ENCODE data around the gene CCNK.
A peak's percentile ranks its signal among the peaks of the same experiment; 100 is the strongest.

CCNK gene

GRCh38 chr14:99524804-99525698, 43.8 kb downstream of the CCNK start:
- peak; percentile 46 for TF ChIP-seq CTCF (IDR thresholded peaks at IDR 0.05; ENCODE audit: low read depth, low read length)
- DNase-seq (ENCODE audit: extremely low read depth, low read depth): no peak

- DNase-seq (ENCODE audit: extremely low read depth, low read depth): no peak
- no peak for TF ChIP-seq CTCF (IDR thresholded peaks at IDR 0.05; ENCODE audit: low read depth, low read length)
These were observed 44.5 kb downstream of the CCNK start for GRCh38 chr14:99525699-99526080.

- DNase-seq (ENCODE audit: extremely low read depth, low read depth): no peak
- TF ChIP-seq CTCF (IDR thresholded peaks at IDR 0.05; ENCODE audit: low read depth, low read length): no peak
These were observed 45.8 kb downstream of the CCNK start for GRCh38 chr14:99527026-99527425.

GRCh38 chr14:99527427-99528076, 46.3 kb downstream of the CCNK start:
- TF ChIP-seq CTCF (IDR thresholded peaks at IDR 0.05; ENCODE audit: low read depth, low read length): no peak

GRCh38 chr14:99529899-99530298, 48.7 kb downstream of the CCNK start:
- DNase-seq (ENCODE audit: extremely low read depth, low read depth): no peak

More at GRCh38 chr14:99527427-99528076, 46.3 kb downstream of the CCNK start:
- no peak for DNase-seq (ENCODE audit: extremely low read depth, low read depth)

GRCh38 chr14:99530407-99531155, 49.4 kb downstream of the CCNK start:
- TF ChIP-seq CTCF (IDR thresholded peaks at IDR 0.05; ENCODE audit: low read depth, low read length): no peak
- DNase-seq (ENCODE audit: extremely low read depth, low read depth): no peak

More at GRCh38 chr14:99529899-99530298, 48.7 kb downstream of the CCNK start:
- TF ChIP-seq CTCF (IDR thresholded peaks at IDR 0.05; ENCODE audit: low read depth, low read length): no peak; the same call in none of the 2 replicates
